GM21737 (cell line): ENCODE data around the gene ALG12.

Experiments used
- ATAC-seq: cut with Tn5 transposase; IDR thresholded peaks from one replicate; pipeline ENCODE4 v1.9.1; 2021; ENCODE audit warnings: mild to moderate bottlenecking, moderate library complexity; ENCODE audit not compliant: unreplicated experiment

ALG12 gene

DNA sequence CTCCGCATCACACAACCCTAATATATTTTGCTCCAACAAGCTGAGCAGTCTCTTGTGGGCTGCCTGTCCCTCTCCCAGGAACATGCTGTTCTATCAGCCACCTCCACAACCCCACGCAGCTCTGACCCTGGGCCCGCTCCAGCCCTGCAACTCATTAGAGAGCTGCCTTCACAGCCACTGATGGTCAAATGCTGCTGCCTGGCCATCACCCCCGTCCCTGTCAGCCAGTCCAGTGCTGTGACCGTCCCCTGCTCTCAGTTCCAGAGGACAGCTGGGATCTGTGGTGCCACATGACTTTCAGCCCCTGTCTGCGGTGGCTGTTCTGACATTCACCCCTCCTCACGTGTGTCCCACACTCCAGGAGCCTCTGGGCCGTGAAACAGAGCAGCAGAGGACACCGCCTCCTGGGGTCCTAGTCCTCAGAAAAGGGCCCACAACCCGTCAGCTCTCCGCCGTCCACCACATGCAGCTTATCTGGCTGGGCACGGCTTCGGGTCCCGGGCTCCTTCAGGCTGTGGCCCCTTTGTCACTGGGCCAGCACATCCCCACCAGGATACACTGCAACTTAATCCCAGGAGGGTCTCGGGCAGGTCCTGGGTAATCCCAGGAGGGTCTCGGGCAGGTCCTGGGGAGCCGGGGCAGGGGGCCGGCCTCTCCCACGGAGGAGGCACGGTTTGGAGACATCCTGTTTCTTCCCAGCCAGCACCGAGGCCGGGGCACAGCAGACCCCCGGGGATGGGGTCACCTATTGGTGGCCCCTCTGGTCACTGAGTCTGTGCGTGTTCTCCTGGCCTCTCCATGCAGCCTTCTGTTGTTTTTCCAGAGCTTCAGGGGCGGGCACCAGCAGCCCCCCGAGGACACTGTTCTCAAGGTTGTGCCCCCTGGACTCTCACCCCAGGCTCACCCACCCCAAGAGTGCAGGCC lies 15.3 kb upstream of the ALG12 start:
- no peak for ATAC-seq

- ATAC-seq = no peak
Observed at GRCh38 chr22:49930596-49931412, 12.6 kb upstream of the ALG12 start.

- ATAC-seq = no peak
Observed at GRCh38 chr22:49929994-49930575, 11.8 kb upstream of the ALG12 start.

- ATAC-seq = no peak
Observed at GRCh38 chr22:49929211-49929979, 11.2 kb upstream of the ALG12 start.

DNA sequence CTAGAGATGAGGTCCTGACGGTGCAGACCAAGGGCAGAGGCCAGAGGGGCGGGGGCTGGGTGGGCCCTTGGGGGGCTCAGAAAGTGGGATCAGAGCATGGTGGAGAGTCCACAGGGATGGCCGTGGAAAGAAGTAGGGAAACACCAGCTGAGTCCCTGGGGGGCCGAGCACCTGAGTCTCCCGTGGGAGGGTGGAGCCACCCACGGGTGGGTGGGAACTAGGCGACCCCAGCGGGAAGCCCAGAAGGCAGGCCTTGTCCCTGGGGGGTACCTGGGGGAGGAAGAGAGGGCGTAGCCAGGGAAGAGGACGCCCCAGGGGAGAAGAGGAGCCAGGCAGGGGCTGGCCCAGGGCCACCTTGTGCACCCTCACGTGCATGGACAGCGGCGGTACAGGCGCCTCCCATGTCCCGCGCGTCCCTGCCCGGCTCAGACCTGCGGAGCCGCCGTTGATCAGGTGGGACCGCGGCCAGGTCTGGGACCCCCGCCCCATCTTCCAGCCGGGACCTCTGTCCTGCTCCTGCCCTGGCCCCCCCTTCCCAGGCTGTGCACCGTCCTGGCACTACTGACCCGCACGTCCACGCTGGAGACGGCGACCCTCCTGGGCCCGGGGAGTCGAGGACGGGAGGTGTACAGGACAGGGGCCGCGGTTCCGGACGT lies 10.4 kb upstream of the ALG12 start:
- no peak for ATAC-seq

DNA sequence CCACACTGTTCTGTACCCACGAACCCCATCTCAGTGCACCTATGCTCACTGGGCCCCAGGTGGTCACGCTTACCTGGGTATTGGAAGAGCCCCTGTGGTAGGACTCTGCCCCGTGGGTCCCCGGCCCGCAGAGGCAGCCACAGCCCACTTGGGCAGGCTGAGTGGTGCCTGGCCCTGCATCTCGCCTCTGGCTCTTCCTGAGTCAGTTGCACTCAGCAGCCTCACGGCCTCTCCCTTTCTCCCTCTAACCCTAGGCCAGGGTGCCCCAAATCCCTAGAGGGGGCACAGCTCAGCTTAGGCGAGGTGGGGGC lies 9.9 kb upstream of the ALG12 start:
- no peak for ATAC-seq

DNA sequence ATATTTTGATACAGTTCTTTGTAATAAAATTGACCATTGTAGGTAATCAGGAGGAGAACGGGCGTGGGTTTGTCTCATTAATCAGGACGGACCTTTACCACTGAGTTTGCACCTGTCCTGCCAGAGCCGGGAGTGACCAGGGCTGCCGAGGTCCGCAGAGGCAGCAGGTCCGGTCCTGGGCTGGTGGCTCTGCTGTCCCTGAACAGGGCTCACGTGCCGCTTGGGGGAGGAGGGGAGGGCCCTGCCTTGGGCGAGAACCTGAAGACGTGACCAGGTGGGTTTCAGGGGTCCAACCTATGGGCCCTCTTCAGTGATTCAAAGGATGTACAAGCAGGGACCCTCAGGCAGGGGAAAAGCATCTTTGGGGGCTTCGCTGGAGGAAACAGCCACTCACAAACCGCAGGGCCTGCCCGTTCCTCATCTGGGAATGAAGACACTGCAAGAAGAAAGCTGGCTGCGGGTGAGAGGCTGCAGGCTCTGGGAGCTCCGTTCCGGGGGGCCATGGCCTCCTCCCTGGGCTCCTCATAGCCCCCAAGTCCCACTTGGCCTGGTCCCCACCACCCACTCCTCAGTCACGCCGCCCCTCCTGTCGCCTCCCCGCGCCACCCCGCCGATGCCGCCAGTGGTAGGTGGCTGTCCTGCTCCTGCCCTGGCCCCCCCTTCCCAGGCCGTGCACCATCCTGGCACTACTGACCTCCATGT lies 9.4 kb upstream of the ALG12 start:
- no peak for ATAC-seq

DNA sequence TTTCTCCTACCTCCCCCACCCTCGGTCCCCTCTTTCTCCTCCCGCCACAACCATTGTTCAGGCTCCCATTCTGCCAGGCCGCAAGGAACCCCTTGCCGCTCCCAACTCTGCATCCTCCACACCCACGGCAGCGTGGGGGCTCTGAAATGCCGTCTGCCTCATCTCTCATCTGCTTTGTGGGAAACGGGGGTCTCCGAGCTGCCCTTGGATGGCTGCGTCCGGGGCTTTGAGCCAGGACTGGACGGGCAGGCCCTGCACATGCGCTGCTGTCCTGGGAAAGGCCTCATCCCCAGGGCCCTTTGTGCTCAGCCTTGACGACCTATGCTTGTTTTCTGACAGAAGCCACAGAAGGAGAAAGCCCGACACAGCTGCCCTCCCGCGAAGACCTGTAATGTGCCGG lies 8.7 kb upstream of the ALG12 start:
- no peak for ATAC-seq

DNA sequence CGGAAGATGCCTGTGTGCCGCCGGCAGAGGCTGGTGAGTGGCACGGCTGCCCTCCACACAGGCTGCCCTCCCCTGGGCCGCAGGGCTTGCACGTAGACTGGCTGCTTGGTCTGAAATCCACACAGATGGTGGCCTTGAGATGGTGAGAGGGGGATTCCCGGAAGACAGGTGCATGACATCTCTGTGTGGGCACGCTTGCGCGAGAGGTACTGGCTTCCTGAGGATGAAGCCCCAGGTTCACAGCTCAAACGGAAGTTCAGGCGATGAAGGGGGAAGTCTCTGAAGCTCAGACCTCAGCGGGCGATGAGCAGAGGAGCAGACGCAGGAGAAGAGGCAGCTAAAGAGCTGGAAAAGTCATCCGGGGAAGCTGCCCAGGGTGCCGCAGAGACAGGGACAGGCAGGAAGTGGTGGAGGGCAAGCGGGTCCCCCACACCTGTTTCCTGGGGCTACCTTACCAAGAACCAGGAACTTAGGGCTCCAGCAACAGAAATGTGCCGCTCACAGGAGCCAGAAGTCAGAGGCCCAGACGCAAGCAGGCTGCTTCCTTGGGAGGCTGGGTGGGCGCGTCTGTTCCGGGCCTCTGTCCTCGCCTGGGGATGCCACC lies 7.4 kb upstream of the ALG12 start:
- no peak for ATAC-seq

DNA sequence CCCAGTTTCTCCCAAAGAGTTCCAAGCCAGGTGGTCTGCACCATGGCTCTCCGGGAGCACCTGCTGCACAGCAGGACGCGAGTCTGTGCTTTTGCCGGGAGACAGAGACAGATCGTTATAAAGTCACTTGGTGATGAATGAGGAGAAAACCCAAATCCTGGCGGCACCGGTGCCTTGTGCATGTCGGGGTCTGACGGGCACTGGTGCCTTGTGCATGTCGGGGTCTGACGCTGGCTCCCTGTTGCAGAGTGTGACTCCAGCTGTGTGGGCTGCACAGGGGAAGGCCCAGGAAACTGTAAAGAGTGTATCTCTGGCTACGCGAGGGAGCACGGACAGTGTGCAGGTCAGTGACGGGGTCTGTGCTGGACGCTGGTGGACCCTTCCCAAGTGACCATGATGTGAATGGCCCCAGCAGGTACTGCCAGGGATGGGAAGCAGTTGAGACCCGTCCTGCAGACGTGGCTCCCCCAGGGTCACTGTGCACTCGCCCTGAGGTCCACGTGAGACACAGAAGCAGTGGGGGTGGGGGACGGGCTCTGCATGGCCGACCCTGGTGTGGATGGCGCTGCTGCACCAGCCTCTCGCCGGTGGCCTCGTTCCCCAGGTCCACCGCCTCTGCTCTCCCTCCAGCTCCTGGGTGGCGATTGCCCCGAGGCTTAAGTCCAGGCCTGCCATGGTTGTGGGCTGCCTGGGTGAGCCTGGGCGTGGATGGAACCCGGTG lies 6.0 kb upstream of the ALG12 start:
- no peak for ATAC-seq

DNA sequence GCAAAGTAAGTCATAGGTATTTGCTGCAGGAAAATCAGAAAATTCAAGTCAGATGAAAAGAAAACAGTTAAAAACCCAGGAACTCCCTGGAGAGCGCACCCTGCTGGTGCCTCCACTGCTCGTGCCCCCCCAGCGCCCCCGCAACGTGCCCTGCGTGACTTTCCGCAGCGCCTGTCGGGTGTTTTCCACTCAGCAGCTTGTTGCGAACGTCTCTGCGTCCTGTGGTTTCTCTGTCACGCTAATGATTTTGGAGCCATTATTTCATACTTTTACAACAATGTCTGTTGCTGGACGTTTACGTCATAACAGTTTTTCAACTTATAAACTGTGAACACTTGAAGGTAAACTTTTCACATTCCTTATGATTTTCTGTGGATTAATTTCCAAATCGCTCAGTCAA lies 5.2 kb upstream of the ALG12 start:
- ATAC-seq = no peak

DNA sequence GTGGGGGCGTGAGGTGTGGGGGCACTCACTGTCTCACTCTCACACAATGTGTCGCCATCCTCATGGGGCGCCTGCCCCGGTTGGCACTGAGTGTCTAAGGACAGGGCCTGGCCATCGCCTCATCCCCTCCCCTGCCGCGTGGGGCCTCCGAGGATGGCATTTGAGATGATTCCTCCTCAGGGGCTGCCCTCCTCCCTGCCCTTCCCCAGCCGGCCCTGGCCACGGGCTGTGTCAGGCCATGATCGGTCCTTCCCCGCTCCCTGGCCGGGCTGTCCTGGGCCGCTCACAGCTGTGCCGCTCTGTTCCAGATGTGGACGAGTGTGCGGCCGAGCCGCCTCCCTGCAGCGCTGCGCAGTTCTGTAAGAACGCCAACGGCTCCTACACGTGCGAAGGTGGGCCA lies 4.7 kb upstream of the ALG12 start:
- no peak for ATAC-seq

DNA sequence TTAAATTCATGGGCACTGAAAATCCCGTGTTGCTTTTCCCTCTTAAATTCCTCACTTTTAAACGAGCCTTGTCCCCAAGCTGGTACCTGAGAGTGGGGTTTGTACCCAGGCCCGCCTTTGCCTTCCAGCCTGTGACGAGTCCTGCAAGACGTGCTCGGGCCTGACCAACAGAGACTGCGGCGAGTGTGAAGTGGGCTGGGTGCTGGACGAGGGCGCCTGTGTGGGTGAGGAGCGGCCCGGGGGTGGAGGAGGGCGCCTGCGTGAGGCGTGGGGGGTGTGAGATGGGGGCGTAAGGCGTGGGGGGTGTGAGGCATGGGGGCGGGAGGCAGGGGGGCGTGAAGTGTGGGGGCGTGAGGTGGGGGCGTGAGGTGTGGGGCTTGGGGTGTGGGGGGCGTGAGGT lies 4.2 kb upstream of the ALG12 start:
- ATAC-seq = no peak

DNA sequence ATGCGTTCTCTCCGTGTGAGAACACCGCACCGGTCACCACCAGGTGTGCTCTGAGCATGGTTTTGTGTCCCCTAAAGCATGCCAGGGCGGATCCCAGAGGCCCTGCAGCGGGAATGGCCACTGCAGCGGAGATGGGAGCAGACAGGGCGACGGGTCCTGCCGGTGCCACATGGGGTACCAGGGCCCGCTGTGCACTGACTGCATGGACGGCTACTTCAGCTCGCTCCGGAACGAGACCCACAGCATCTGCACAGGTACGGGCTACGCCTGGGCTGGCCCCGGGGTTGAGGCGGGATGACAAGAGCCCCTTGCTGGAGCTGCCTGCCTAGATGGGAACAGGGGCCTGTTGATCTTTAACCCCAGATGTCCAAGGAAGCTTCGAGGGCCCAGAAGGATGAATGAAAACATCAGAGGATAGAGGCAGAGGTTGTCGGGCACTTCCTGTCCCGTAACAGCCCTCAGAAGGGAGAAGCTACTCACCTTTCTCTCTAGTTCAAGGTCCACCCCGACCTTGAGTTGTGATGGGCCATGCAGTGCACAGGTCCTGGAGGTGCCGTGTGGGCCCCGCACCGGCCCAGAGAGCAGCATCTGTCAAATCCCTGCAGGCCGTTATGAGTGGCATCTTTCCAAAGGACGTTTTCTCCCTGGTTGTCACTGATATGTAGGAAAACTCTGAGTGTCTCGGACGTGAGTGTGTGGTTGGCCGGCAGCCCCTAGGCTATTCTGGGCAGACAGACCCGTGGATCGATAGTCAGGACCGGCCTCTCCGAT lies 3.5 kb upstream of the ALG12 start:
- no peak for ATAC-seq

DNA sequence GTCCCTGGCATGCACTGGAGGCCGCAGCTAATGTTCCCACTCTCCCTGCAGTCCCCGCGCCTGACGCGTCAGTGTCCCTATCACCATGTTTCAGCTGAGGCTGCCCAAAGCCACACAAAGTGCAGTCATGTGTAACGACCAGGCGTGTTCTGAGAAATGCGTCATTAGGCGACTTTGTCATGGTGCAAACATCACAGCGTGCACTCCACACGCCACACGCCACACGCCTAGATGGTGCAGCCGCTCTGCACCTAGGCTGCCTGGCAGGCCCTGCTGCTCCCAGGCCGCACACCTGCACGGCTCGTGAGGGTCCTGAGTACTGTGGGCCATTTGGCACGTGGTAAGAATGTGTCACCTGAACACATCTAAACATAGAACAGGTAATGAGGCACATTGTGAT lies 2.6 kb upstream of the ALG12 start:
- ATAC-seq = no peak

DNA sequence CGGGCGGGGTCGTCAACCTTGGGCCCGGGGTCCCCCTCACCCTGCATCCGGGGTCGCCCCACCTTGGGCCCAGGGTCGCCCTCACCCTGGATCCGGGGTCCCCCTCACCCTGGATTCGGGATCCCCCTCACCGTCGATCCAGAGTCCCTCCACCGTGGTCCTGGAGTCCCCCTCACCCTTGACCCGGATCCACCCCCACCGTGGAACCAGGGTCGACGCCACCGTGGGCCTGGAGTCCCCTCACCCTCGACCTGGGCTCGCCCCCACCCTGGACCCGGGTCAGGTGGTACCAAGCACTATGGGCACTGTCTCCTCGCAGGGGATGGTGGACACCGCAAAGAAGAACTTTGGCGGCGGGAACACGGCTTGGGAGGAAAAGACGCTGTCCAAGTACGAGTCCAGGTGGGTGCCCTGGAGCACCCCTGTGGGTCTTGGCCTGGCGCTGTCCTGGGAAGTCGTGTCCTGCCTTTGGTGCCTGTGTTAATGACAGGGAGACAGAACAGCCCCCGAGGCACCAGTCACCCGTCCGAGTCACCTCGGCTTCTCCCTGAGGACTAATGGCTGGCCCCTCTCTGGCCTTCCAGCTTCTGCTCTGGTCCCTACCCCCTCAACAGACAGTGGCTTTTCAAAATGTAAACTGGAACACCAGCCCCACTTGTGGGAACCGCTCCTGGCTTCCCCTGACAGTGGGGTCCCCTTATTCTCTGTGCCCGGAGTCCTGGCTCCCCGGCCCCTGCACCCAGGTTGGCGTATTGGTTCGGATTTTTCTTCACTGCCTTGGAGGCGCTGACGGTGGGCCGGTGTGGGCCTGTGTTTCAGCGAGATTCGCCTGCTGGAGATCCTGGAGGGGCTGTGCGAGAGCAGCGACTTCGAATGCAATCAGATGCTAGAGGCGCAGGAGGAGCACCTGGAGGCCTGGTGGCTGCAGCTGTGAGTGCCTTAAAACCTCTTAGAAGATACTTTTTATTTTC lies 958 bp upstream of the ALG12 start:
- no peak for ATAC-seq

GRCh38 chr22:49916831-49917230 lies 1.4 kb downstream of the ALG12 start:
- no peak for ATAC-seq
